ENCODE results near the gene MYO9A. TPM values are rescaled to one million over a fixed set of nuclear protein-coding genes. Genes with fewer than 3 reads are reported as not detected.

The MYO9A gene
- polyA plus RNA-seq, 3 donors: 3.9 to 6.6 (median 5.0) TPM

GRCh38 chr15:72062319-72062718, 55.6 kb downstream of the MYO9A start:
- no peak for DNase-seq
- H3K36me3 ChIP-seq (replicated peaks in 1 of 2; ENCODE audit: control insufficient read depth in 1 of 2, insufficient read depth in 2 of 2, low read length in 2 of 2): no peaks in the 10 kb centered on the region
- no peak overlapping the region for H2AFZ ChIP-seq (ENCODE audit: insufficient read depth, low read depth, low read length, poor library complexity, severe bottlenecking)
- Mint-ChIP-seq H3K27ac (peak overlapping the region in 1 of 7 donors; percentile 22), H3K4me3 (no peak overlapping the region), H3K36me3 (peaks cover 2 to 3% of the 10 kb centered on the region in 2 donors), H3K9me3 (peaks cover 0 to 5% (median 0%) of the 10 kb centered on the region in 7 donors), H3K4me1 (peaks cover 5% of the 10 kb centered on the region), H3K27me3 (ENCODE audit: low read depth in 3 of 3) (no peaks in the 10 kb centered on the region)
- TF ChIP-seq CTCF (IDR thresholded peaks at IDR 0.05): no peak
- no peaks in the 10 kb centered on the region for H3K9me3 ChIP-seq (replicated peaks in 1 of 2; ENCODE audit: control insufficient read depth in 1 of 2, insufficient read depth in 1 of 2, low read length in 2 of 2)
- intact Hi-C loops (cut with micrococcal nuclease): no loop called here
- H3K4me3 ChIP-seq (replicated peaks in 1 of 3; ENCODE audit: low read depth in 2 of 3, low read length in 3 of 3): no peak overlapping the region
- H3K79me2 ChIP-seq (ENCODE audit: insufficient read depth, low read length): no peaks in the 10 kb centered on the region
- no peaks in the 10 kb centered on the region for H3K27me3 ChIP-seq (ENCODE audit: control insufficient read depth in 2 of 2, insufficient read depth in 2 of 2, low read length in 2 of 2)
- no peak overlapping the region for H3K4me2 ChIP-seq (replicated peaks; ENCODE audit: extremely low read depth, low read length, poor library complexity, severe bottlenecking)
- H4K20me1 ChIP-seq (ENCODE audit: insufficient read depth, low read length): no peaks in the 10 kb centered on the region
- no peak overlapping the region for H3K9ac ChIP-seq (ENCODE audit: insufficient read depth, low read length, poor library complexity, severe bottlenecking)
- H3K27ac ChIP-seq (ENCODE audit: low read depth in 1 of 2, low read length in 2 of 2): no peak overlapping the region
- H3K4me1 ChIP-seq (ENCODE audit: control insufficient read depth in 1 of 2, insufficient read depth in 2 of 2, low read length in 2 of 2): no peaks in the 10 kb centered on the region

- Mint-ChIP-seq H3K9me3 (peaks cover 0 to 5% (median 0%) of the 10 kb centered on the region in 7 donors), H3K27ac (peak overlapping the region in 1 of 7 donors; percentile 4), H3K4me3 (no peak overlapping the region), H3K36me3 (peaks cover 2 to 3% of the 10 kb centered on the region in 2 donors), H3K4me1 (peaks cover 5% of the 10 kb centered on the region), H3K27me3 (ENCODE audit: low read depth in 3 of 3) (no peaks in the 10 kb centered on the region)
- no peak overlapping the region for H2AFZ ChIP-seq (ENCODE audit: insufficient read depth, low read depth, low read length, poor library complexity, severe bottlenecking)
- no peak overlapping the region for H3K4me3 ChIP-seq (replicated peaks in 1 of 3; ENCODE audit: low read depth in 2 of 3, low read length in 3 of 3)
- H3K27me3 ChIP-seq (ENCODE audit: control insufficient read depth in 2 of 2, insufficient read depth in 2 of 2, low read length in 2 of 2): no peaks in the 10 kb centered on the region
- no peaks in the 10 kb centered on the region for H3K9me3 ChIP-seq (replicated peaks in 1 of 2; ENCODE audit: control insufficient read depth in 1 of 2, insufficient read depth in 1 of 2, low read length in 2 of 2)
- DNase-seq: no peak
- no peaks in the 10 kb centered on the region for H3K79me2 ChIP-seq (ENCODE audit: insufficient read depth, low read length)
- intact Hi-C loops (cut with micrococcal nuclease): no loop called here
- H3K36me3 ChIP-seq (replicated peaks in 1 of 2; ENCODE audit: control insufficient read depth in 1 of 2, insufficient read depth in 2 of 2, low read length in 2 of 2): no peaks in the 10 kb centered on the region
- TF ChIP-seq CTCF (IDR thresholded peaks at IDR 0.05): no peak
- 100% methylated on average over 1 of the region's 2 CpGs for WGBS (ENCODE audit: insufficient coverage)
- H3K27ac ChIP-seq (ENCODE audit: low read depth in 1 of 2, low read length in 2 of 2): no peak overlapping the region
- H3K4me1 ChIP-seq (ENCODE audit: control insufficient read depth in 1 of 2, insufficient read depth in 2 of 2, low read length in 2 of 2): no peaks in the 10 kb centered on the region
- H3K4me2 ChIP-seq (replicated peaks; ENCODE audit: extremely low read depth, low read length, poor library complexity, severe bottlenecking): no peak overlapping the region
- H3K9ac ChIP-seq (ENCODE audit: insufficient read depth, low read length, poor library complexity, severe bottlenecking): no peak overlapping the region
- H4K20me1 ChIP-seq (ENCODE audit: insufficient read depth, low read length): no peaks in the 10 kb centered on the region
Measured at GRCh38 chr15:72060687-72061250, 57.2 kb downstream of the MYO9A start.
